Astrocyte of the spinal cord (primary cell): ENCODE results near the gene AVPR1B.

Source experiments
- DNase-seq: peaks from one replicate; pipeline ENCODE4 v3.0.0; 2011; ENCODE audit warnings: low read depth, low spot score
- H3K4me3 ChIP-seq: 2 replicates; pipeline ENCODE4 v1.5.1; 2011; ENCODE audit warnings: low read depth, mild to moderate bottlenecking, low read length, moderate library complexity
- CTCF ChIP-seq: IDR thresholded peaks from 2 replicates; pipeline ENCODE4 v1.5.1; 2012; ENCODE audit warnings: low read depth, mild to moderate bottlenecking, low read length, inconsistent platforms
- in situ Hi-C: cut with HindIII; loops from 2 replicates; pipeline ENCODE4 v1.10.0; 2017; ENCODE audit warnings: low sequenced_read_pairs

AVPR1B gene

GRCh38 chr1:206094024-206094423, 23.2 kb downstream of the AVPR1B start:
- in situ Hi-C loops: no loop called here
- no peak for DNase-seq
- H3K4me3 ChIP-seq: no peak overlapping the region
- no peak for TF ChIP-seq CTCF

- no peak for DNase-seq
- in situ Hi-C loops: no loop called here
- TF ChIP-seq CTCF: no peak
- H3K4me3 ChIP-seq: no peak overlapping the region
These were observed 27.8 kb downstream of the AVPR1B start for GRCh38 chr1:206089341-206089740.

- in situ Hi-C loops: no loop called here
- DNase-seq: no peak
These were observed 30.1 kb downstream of the AVPR1B start for GRCh38 chr1:206087091-206087490.

GRCh38 chr1:206083750-206084149, 33.4 kb downstream of the AVPR1B start:
- in situ Hi-C loops: no loop called here
- H3K4me3 ChIP-seq: no peak overlapping the region
- DNase-seq: no peak
- no peak for TF ChIP-seq CTCF

More at GRCh38 chr1:206087091-206087490, 30.1 kb downstream of the AVPR1B start:
- H3K4me3 ChIP-seq: no peak overlapping the region
- no peak for TF ChIP-seq CTCF

- no peak for DNase-seq
- TF ChIP-seq CTCF: no peak
- H3K4me3 ChIP-seq: no peak overlapping the region
- in situ Hi-C loops: no loop called here
These were observed 34.1 kb downstream of the AVPR1B start for GRCh38 chr1:206082831-206083695.

- no peak for DNase-seq
- TF ChIP-seq CTCF: no peak
- in situ Hi-C loops: no loop called here
- H3K4me3 ChIP-seq: no peak overlapping the region
These were observed 35.3 kb downstream of the AVPR1B start for GRCh38 chr1:206081856-206082255.
